ENCODE data around the gene EDAR.

EDAR gene

DNA sequence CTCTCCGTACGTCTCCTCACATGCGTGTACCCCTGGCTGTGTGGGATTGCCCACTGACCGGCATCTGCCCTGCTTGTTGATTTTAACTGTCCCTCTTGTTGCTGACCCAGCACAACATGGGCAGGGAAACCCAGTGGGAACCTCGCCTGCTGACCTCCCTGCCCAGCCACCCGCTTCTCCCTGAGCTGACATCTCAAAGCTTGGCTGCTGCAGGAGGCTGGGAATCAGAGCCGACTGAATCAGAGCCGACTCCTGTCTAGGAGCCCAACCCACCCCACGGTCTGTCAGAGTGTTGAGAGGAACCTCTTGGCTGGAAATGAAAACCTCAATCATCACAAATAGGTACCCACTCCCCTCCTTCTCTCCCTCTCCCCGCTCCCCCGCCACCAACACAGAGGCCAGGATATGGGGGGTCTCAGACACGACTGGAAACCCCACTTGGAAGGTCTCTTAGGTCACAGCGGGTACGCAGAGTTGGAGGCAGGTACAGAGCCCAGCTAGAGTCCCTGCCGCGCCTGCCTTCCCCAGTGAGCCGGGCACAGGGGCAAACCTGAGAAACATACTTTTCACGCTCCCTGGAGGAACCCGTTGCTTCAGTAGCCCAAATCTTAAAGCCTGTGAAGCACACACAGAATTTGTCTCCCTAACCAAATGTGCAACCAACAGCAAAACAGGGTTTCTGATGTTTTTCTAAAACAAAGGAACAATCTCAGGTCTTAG, 784 bp downstream of the EDAR start:
- CTCF ChIA-PET: interaction anchor here (0.7 to 1.5 kb wide), 3 partner anchors 57 to 137 kb away, joined by 3 to 4 read pairs (median 3); no protein-coding TSS in a partner anchor
- WGBS (ENCODE audit: insufficient coverage): 97% methylated on average over 17 of the region's 19 CpGs
- Histone ChIP-seq H3K27me3 (replicated peaks in 2 of 5; ENCODE audit: control insufficient read depth in 4 of 5, insufficient read depth in 5 of 5, low read length in 4 of 5) (peaks cover 0 to 2% (median 0%) of the 10 kb centered on the region in 5 experiments), H3K27ac (ENCODE audit: insufficient read depth in 1 of 2, low read depth in 1 of 2, low read length in 2 of 2, poor library complexity in 1 of 2, severe bottlenecking in 2 of 2) (no peak overlapping the region), H3K9me3 (ENCODE audit: control extremely low read depth in 1 of 5, control insufficient read depth in 4 of 5, insufficient read depth in 2 of 5, low read depth in 1 of 5, low read length in 4 of 5) (no peaks in the 10 kb centered on the region), H3K36me3 (ENCODE audit: control insufficient read depth in 4 of 4, insufficient read depth in 4 of 4, low read length in 3 of 4) (no peaks in the 10 kb centered on the region), H3K4me3 (ENCODE audit: control insufficient read depth in 1 of 7, extremely low read depth in 1 of 7, insufficient read depth in 4 of 7, low read depth in 2 of 7, low read length in 6 of 7) (no peak overlapping the region), H3K4me1 (ENCODE audit: control extremely low read depth in 1 of 4, control insufficient read depth in 4 of 4, insufficient read depth in 4 of 4, low read length in 3 of 4) (peaks cover 0 to 7% (median 0%) of the 10 kb centered on the region in 4 experiments)
- DNase-seq: no peak
- POLR2A ChIA-PET: interaction anchor here (0.6 kb wide), 1 partner anchor 1985 kb away, joined by 4 read pairs; no protein-coding TSS in a partner anchor

DNA sequence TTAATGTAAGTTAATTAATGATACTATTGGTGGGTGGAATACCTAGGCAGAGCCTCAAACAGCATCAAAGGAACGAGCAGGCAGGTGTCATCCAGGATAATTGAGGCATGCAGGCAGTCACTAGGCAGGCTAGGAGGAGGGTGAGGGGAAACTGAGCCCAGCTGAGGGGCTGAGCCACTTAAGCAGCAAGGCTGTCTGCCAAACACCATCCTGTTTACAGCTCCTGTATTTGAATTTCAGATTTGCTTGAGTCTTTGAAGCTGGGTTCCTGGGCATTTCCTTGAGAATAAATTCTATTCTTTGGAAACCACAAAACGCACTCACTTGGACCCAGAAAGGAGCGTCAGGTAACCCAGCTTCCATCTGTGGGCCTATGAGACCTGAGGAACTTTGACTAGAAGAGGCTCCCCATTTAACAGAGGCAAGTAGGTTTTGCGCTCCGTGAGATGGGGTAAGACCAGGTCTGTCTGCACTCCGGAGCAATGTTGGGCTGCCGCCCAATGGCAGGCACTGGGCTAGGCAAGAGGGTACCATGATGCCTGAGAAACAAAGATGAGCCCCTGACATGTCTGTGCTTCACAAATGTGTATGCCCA, 2.0 kb downstream of the EDAR start:
- Histone ChIP-seq H3K4me1 (ENCODE audit: control extremely low read depth in 1 of 4, control insufficient read depth in 4 of 4, insufficient read depth in 4 of 4, low read length in 3 of 4) (peaks cover 0 to 3% (median 0%) of the 10 kb centered on the region in 4 experiments), H3K36me3 (ENCODE audit: control insufficient read depth in 4 of 4, insufficient read depth in 4 of 4, low read length in 3 of 4) (no peaks in the 10 kb centered on the region), H3K27ac (ENCODE audit: insufficient read depth in 1 of 2, low read depth in 1 of 2, low read length in 2 of 2, poor library complexity in 1 of 2, severe bottlenecking in 2 of 2) (no peak overlapping the region), H3K27me3 (replicated peaks in 2 of 5; ENCODE audit: control insufficient read depth in 4 of 5, insufficient read depth in 5 of 5, low read length in 4 of 5) (peaks cover 0 to 2% (median 0%) of the 10 kb centered on the region in 5 experiments), H3K4me3 (ENCODE audit: control insufficient read depth in 1 of 7, extremely low read depth in 1 of 7, insufficient read depth in 4 of 7, low read depth in 2 of 7, low read length in 6 of 7) (no peak overlapping the region), H3K9me3 (ENCODE audit: control extremely low read depth in 1 of 5, control insufficient read depth in 4 of 5, insufficient read depth in 2 of 5, low read depth in 1 of 5, low read length in 4 of 5) (no peaks in the 10 kb centered on the region)
- ChIA-PET CTCF (interaction anchor here (0.5 to 2.5 kb wide), 3 partner anchors 9 to 132 kb away, joined by 3 to 7 read pairs (median 3); no protein-coding TSS in a partner anchor), POLR2A (no interaction called here)
- DNase-seq: no peak
- WGBS (ENCODE audit: insufficient coverage): 95% methylated on average over 7 of the region's 7 CpGs

DNA sequence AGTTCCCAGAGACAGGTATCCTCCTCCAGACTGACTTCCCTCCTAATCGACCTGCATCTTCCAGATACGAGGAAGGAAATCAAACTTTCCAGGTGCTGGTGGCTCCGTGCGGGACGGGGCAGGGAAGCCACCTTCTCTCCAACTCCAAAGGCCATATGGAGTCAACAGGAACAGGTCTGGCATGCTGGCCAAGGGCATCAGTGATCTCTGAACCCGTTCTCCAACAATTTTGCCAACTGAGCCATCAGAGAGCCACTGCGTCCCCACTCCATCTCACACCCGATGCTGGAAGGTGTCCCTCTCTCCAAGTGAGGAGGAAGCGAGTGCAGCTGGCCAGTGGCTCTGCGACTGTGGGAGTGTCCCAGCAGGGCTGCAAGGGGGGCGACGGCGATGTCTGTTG, 5.4 kb downstream of the EDAR start:
- ChIA-PET POLR2A (no interaction called here), CTCF (no interaction called here)
- no peak for DNase-seq
- no peaks in the 10 kb centered on the region for H3K4me1 ChIP-seq (ENCODE audit: control extremely low read depth in 1 of 4, control insufficient read depth in 4 of 4, insufficient read depth in 4 of 4, low read length in 3 of 4)
- H3K27ac ChIP-seq (ENCODE audit: insufficient read depth in 1 of 2, low read depth in 1 of 2, low read length in 2 of 2, poor library complexity in 1 of 2, severe bottlenecking in 2 of 2): no peak overlapping the region
- H3K4me3 ChIP-seq (ENCODE audit: control insufficient read depth in 1 of 7, extremely low read depth in 1 of 7, insufficient read depth in 4 of 7, low read depth in 2 of 7, low read length in 6 of 7): no peak overlapping the region
- WGBS (ENCODE audit: insufficient coverage): 95% methylated on average over 13 of the region's 13 CpGs
- no peaks in the 10 kb centered on the region for H3K9me3 ChIP-seq (ENCODE audit: control extremely low read depth in 1 of 5, control insufficient read depth in 4 of 5, insufficient read depth in 2 of 5, low read depth in 1 of 5, low read length in 4 of 5)
- no peaks in the 10 kb centered on the region for H3K36me3 ChIP-seq (ENCODE audit: control insufficient read depth in 4 of 4, insufficient read depth in 4 of 4, low read length in 3 of 4)
- H3K27me3 ChIP-seq (replicated peaks in 2 of 5; ENCODE audit: control insufficient read depth in 4 of 5, insufficient read depth in 5 of 5, low read length in 4 of 5): peaks cover 0 to 5% (median 0%) of the 10 kb centered on the region in 5 experiments

DNA sequence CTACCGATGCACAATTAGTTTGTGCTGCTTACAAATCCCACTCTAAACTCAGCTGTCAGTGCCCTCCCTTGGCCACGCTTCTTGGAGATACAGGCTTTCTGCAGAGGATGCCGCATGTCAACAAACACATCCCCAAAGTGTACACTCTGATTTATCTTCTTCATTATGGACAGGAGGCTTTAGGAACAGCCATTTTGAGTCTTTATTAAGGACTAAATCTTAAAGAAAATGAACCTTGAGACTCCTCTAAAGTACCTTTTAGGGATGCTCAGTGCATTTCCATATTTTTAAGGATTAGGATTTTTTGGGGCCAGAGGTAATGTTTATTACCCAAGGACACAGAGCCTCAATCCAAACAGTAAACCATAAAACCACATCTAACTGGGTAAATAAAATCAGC, 6.0 kb downstream of the EDAR start:
- Histone ChIP-seq H3K4me3 (ENCODE audit: control insufficient read depth in 1 of 7, extremely low read depth in 1 of 7, insufficient read depth in 4 of 7, low read depth in 2 of 7, low read length in 6 of 7) (no peak overlapping the region), H3K27ac (ENCODE audit: insufficient read depth in 1 of 2, low read depth in 1 of 2, low read length in 2 of 2, poor library complexity in 1 of 2, severe bottlenecking in 2 of 2) (no peak overlapping the region), H3K27me3 (replicated peaks in 2 of 5; ENCODE audit: control insufficient read depth in 4 of 5, insufficient read depth in 5 of 5, low read length in 4 of 5) (peaks cover 0 to 5% (median 0%) of the 10 kb centered on the region in 5 experiments), H3K36me3 (ENCODE audit: control insufficient read depth in 4 of 4, insufficient read depth in 4 of 4, low read length in 3 of 4) (no peaks in the 10 kb centered on the region), H3K9me3 (ENCODE audit: control extremely low read depth in 1 of 5, control insufficient read depth in 4 of 5, insufficient read depth in 2 of 5, low read depth in 1 of 5, low read length in 4 of 5) (no peaks in the 10 kb centered on the region), H3K4me1 (ENCODE audit: control extremely low read depth in 1 of 4, control insufficient read depth in 4 of 4, insufficient read depth in 4 of 4, low read length in 3 of 4) (no peaks in the 10 kb centered on the region)
- no peak for DNase-seq
- 86% methylated on average over 2 of the region's 3 CpGs for WGBS (ENCODE audit: insufficient coverage)
- ChIA-PET CTCF (no interaction called here), POLR2A (no interaction called here)

DNA sequence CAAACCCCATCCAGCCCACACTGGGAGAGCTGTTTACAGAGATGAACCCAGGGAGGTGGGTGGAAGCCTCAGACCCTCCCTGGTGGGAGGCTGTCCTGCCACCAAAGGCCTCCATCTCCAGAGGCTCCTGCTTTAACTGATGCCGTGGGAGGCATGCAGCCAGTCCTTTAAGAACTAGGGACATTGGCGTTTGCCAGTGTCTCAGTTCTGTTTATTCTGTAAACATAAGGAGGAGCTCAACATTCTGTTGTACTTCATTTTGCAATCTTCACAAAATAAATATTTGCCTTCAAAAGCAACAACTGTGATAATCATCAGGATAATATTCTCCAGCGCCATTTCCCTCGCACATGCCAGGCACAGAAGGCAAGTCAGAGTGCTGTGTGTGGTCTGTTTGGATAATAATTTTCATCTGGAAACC, 6.8 kb downstream of the EDAR start:
- no peaks in the 10 kb centered on the region for H3K36me3 ChIP-seq (ENCODE audit: control insufficient read depth in 4 of 4, insufficient read depth in 4 of 4, low read length in 3 of 4)
- no peaks in the 10 kb centered on the region for H3K4me1 ChIP-seq (ENCODE audit: control extremely low read depth in 1 of 4, control insufficient read depth in 4 of 4, insufficient read depth in 4 of 4, low read length in 3 of 4)
- no peak overlapping the region for H3K4me3 ChIP-seq (ENCODE audit: control insufficient read depth in 1 of 7, extremely low read depth in 1 of 7, insufficient read depth in 4 of 7, low read depth in 2 of 7, low read length in 6 of 7)
- H3K27me3 ChIP-seq (replicated peaks in 2 of 5; ENCODE audit: control insufficient read depth in 4 of 5, insufficient read depth in 5 of 5, low read length in 4 of 5): peaks cover 0 to 5% (median 0%) of the 10 kb centered on the region in 5 experiments
- no peak for DNase-seq
- no peak overlapping the region for H3K27ac ChIP-seq (ENCODE audit: insufficient read depth in 1 of 2, low read depth in 1 of 2, low read length in 2 of 2, poor library complexity in 1 of 2, severe bottlenecking in 2 of 2)
- ChIA-PET POLR2A (no interaction called here), CTCF (no interaction called here)
- 95% methylated on average over 4 of the region's 4 CpGs for WGBS (ENCODE audit: insufficient coverage)
- H3K9me3 ChIP-seq (ENCODE audit: control extremely low read depth in 1 of 5, control insufficient read depth in 4 of 5, insufficient read depth in 2 of 5, low read depth in 1 of 5, low read length in 4 of 5): no peaks in the 10 kb centered on the region

- Histone ChIP-seq H3K27ac (ENCODE audit: insufficient read depth in 1 of 2, low read depth in 1 of 2, low read length in 2 of 2, poor library complexity in 1 of 2, severe bottlenecking in 2 of 2) (no peak overlapping the region), H3K9me3 (ENCODE audit: control extremely low read depth in 1 of 5, control insufficient read depth in 4 of 5, insufficient read depth in 2 of 5, low read depth in 1 of 5, low read length in 4 of 5) (no peaks in the 10 kb centered on the region), H3K27me3 (replicated peaks in 2 of 5; ENCODE audit: control insufficient read depth in 4 of 5, insufficient read depth in 5 of 5, low read length in 4 of 5) (peaks cover 0 to 5% (median 0%) of the 10 kb centered on the region in 5 experiments), H3K4me3 (ENCODE audit: control insufficient read depth in 1 of 7, extremely low read depth in 1 of 7, insufficient read depth in 4 of 7, low read depth in 2 of 7, low read length in 6 of 7) (no peak overlapping the region), H3K4me1 (ENCODE audit: control extremely low read depth in 1 of 4, control insufficient read depth in 4 of 4, insufficient read depth in 4 of 4, low read length in 3 of 4) (no peaks in the 10 kb centered on the region), H3K36me3 (ENCODE audit: control insufficient read depth in 4 of 4, insufficient read depth in 4 of 4, low read length in 3 of 4) (no peaks in the 10 kb centered on the region)
- ChIA-PET POLR2A (no interaction called here), CTCF (no interaction called here)
- DNase-seq: no peak
- 89% methylated on average over 7 of the region's 7 CpGs for WGBS (ENCODE audit: insufficient coverage)
These were observed 7.2 kb downstream of the EDAR start for GRCh38 chr2:108981846-108982245.

- DNase-seq: no peak
- Histone ChIP-seq H3K36me3 (ENCODE audit: control insufficient read depth in 4 of 4, insufficient read depth in 4 of 4, low read length in 3 of 4) (no peaks in the 10 kb centered on the region), H3K4me3 (ENCODE audit: control insufficient read depth in 1 of 7, extremely low read depth in 1 of 7, insufficient read depth in 4 of 7, low read depth in 2 of 7, low read length in 6 of 7) (no peak overlapping the region), H3K27ac (ENCODE audit: insufficient read depth in 1 of 2, low read depth in 1 of 2, low read length in 2 of 2, poor library complexity in 1 of 2, severe bottlenecking in 2 of 2) (no peak overlapping the region), H3K4me1 (ENCODE audit: control extremely low read depth in 1 of 4, control insufficient read depth in 4 of 4, insufficient read depth in 4 of 4, low read length in 3 of 4) (no peaks in the 10 kb centered on the region), H3K27me3 (replicated peaks in 2 of 5; ENCODE audit: control insufficient read depth in 4 of 5, insufficient read depth in 5 of 5, low read length in 4 of 5) (peaks cover 0 to 5% (median 0%) of the 10 kb centered on the region in 5 experiments), H3K9me3 (ENCODE audit: control extremely low read depth in 1 of 5, control insufficient read depth in 4 of 5, insufficient read depth in 2 of 5, low read depth in 1 of 5, low read length in 4 of 5) (no peaks in the 10 kb centered on the region)
- POLR2A ChIA-PET: no interaction called here
- CTCF ChIA-PET: no interaction called here
- WGBS (ENCODE audit: insufficient coverage): 72% methylated on average over 2 of the region's 6 CpGs
These were observed 8.9 kb downstream of the EDAR start for GRCh38 chr2:108980076-108980475.

Data from common myeloid progenitor, CD34-positive (primary cell).